ENCODE results near the gene OR2J3.
"Not testable (repeated sequence)": the region's sequence is repeated elsewhere in the genome, so short reads cannot be mapped to it uniquely, and the experiment has no call there.

GRCh38 chr6:29149444-29149843, 41.6 kb downstream of the OR2J3 start:
- not testable (repeated sequence) for TF ChIP-seq CTCF, POLR2A (IDR thresholded peaks at IDR 0.05)
